ENCODE results near the gene TOP2A. TPM values are rescaled to one million over a fixed set of nuclear protein-coding genes. Genes with fewer than 3 reads are reported as not detected.
"Not testable (repeated sequence)": the region's sequence is repeated elsewhere in the genome, so short reads cannot be mapped to it uniquely, and the experiment has no call there.

TOP2A gene
- total RNA-seq, 1 experiment from 2014 or later: 315 TPM

DNA sequence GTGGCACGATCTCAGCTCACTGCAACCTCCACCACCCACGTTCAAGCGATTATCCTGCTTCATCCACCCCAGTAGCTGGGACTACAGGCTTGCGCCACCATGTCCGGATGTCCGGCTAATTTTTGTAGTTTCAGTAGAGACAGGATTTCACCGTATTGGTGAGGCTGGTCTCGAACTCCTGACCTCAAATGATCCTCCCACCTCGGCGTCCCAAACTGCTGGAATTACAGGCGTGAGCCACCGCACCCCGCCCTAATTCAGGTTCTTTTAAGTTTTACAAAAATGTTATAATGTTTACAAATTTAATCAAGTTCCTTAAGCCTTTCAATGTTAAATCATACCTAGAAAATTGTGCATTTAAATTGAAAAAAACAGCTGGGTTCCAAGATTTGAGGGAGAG, 39.9 kb downstream of the TOP2A start:
- DNase-seq (ENCODE audit: extremely low read depth, low read depth): no peak

DNA sequence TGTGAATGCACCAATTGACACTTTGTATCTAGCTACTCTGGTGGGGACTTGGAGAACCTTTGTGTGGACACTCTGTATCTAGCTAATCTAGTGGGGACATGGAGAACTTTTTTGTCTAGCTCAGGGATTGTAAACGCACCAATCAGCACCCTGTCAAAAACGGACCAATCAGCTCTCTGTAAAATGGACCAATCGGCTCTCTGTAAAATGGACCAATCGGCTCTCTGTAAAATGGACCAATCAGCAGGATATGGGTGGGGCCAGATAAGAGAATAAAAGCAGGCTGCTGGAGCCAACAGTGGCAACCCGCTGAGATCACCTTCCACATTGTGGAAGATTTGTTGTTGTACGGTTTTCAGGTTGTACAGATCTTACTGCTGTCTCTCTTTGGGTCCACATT, 41.2 kb downstream of the TOP2A start:
- DNase-seq (ENCODE audit: extremely low read depth, low read depth): not testable (repeated sequence)

DNA sequence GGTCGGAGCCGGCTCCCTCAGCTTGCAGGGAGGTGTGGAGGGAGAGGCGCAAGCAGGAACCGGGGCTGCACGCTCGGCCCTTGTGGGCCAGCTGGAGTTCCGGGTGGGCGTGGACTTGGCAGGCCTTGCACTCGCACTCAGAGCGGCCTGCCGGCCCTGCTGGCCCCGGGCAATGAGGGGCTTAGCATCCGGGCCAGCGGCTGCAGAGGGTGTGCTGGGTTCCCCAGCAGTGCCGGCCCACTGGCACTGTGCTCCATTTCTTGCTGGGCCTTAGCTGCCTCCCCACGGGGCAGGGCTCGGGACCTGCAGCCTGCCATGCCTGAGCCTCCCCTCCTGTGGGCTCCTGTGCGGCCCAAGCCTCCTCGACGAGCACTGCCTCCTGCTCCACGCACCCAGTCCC, 41.9 kb downstream of the TOP2A start:
- DNase-seq (ENCODE audit: extremely low read depth, low read depth): not testable (repeated sequence)

DNA sequence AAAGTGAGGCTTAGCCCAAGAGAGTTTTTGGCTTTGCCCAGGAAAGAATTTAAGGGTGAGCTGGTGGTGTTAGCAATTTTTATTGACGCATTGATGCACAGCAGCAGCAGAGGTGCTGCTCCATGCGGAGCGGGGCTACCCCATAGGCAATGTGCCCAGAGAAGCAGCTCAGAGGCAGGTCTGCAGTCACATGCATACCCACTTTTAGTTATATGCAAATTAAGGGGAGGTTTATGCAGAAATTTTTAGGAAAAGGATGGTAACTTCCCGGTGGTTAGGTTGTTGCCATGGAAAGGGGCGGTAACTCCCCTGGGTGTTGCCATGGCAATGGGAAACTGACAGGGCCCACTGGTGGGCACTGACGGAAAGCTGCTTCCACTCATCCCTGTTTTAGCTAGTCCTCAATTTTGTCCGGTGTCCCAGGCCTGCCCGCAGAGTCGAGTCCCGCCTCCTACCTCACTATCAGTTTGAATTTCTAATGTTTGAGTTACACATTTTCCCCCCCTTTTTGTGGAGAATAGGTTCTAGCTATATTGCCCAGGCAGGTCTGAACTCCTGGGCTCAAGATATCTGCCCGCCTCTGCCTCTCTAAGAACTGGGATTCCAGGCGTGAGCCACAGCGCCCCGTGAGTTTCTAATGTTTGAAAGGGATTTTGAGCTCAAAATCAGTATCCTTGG, 42.7 kb downstream of the TOP2A start:
- no peak for DNase-seq (ENCODE audit: extremely low read depth, low read depth)

DNA sequence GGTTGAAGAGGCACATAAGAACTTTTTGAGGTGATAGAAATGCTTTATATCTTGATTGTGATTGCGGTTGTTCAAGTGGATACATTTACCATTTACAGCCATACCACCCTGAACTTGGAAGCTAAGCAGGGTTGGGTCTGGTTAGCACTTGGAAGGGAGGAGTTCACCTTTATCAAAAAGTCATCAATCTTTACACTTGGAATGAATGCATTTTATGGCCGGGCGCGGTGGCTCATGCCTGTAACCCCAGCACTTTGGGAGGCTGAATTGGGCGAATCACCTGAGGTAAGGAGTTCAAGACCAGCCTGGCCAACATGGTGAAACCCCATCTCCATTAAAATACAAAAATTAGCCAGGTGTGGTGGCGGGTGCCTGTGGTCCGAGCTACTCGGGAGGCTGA, 43.7 kb downstream of the TOP2A start:
- no peak for DNase-seq (ENCODE audit: extremely low read depth, low read depth)

DNA sequence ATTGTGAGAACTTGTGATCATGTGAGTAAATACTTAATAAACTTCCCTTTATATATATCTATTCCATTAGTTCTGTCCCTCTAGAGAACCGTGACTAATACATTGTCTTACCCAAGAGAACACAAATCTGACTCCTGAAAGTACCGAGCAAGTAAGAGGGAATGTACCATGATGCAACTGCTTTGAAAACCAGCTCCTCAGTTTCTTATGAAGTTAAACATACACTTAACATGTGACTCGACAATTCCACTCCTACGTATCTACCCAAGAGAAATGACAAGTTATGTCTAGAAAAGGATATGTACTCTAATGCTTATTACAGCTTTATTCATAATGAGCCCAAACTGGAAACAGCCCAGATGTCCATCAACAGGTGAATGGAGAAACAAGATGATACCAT, 44.4 kb downstream of the TOP2A start:
- no peak for DNase-seq (ENCODE audit: extremely low read depth, low read depth)

DNA sequence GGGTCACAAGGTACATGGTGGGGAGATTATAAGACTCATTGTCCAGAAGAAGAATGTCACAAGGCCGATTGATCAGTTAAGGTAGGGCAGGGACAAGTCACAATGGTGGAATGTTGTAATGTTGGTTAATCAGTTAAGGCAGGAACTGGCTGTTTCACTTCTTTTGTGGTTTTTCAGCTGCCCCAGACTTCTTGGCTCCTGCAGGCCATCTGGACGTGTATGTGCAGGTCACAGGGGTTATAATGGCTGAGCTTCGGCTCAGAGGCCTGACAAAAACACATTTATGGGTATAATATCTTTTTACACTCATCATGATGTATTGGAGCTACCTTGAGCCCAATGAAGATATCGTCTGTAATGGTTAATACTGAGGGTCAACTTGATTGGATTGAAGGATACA, 45.1 kb downstream of the TOP2A start:
- DNase-seq (ENCODE audit: extremely low read depth, low read depth): not testable (repeated sequence)

DNA sequence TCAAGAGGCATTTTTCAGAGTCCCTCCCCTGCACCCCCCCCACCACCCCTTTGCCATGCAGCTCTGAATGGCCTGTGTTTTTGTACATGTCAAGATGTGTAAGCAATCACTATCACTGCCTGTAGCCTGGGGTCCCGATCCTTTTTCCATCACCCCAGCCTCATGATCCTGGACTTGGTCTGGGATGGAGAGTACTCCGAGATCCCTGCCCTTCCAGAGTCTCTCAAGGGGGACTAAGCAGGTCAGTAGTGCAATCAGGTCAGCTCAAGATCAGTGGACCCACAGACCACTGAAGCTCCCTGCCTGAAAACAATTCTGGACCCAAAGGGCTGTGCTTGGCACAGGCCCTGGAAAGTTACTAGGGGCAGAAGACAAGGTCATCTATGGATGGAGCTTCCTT, 45.7 kb downstream of the TOP2A start:
- no peak for DNase-seq (ENCODE audit: extremely low read depth, low read depth)

DNA sequence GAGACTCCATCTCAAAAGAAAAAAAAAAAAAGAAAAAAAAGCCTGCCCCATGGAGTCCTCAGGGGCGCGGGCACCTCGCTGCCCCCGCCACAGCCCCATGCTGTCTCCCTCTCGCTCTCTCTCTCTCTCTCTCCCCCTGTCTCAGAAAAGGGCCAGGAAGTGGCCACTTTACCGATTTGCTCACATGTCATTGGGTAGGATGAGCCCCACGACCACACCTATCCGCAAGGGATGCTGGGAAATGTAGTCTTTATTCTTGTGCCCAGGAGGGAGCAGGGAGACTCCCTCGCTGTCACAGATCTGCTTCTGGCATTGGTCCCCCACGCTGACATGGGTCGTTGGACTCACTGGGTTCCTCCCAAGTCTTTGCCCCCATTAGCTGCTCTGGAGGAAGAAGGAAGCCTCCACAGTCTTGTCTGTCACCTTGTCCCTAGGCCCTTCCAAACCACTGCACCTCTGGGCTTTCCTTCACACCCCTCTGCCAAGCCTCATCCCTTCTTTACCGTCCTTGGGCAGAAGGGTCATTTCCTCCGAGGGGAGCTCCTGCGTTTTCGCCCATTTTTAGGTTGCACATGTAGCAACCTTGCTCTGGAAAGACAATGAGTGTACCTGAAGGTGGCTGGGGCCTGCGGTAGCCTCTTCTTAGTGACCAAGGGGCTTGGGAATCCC, 46.3 kb downstream of the TOP2A start:
- peak; percentile 48 for DNase-seq (ENCODE audit: extremely low read depth, low read depth)

DNA sequence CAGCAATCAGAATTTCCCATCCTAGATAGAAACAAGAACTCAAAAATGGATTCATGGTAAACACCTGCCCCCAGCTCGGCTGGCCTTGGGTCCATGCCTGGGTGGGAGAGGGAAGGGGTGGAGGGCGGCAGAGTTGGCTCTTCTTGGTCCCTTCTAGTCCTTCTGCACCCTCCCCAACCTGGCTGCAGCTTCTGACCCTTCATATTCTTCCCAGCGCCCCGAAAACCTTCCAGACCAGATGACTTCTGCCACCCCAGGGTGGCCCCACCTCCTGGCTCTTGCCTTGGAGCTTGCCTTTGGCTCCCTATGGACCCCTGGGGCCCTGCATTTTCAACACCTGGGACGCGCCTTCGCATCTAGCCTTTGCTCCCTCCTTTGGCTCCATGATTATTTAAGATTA, 47.8 kb downstream of the TOP2A start:
- DNase-seq (ENCODE audit: extremely low read depth, low read depth): no peak

DNA sequence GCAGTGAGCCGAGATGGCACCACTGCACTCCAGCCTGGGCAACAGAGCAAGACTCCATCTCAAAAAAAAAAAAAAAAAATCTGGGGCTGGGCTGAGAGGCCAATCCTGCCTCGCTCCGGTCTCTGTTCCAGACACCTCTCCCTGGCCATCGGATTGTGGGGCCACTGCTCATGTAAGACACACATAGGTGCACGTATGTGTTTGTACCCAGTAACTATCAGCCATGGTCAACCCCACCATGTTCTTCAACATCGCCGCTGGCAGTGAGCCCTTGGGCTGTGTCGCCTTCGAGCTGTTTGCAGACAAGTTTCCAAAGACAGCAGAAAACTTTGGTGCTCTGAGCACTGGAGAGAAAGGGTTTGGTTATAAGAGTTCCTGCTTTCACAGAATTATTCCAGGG, 50.0 kb downstream of the TOP2A start:
- DNase-seq (ENCODE audit: extremely low read depth, low read depth): not testable (repeated sequence)

DNA sequence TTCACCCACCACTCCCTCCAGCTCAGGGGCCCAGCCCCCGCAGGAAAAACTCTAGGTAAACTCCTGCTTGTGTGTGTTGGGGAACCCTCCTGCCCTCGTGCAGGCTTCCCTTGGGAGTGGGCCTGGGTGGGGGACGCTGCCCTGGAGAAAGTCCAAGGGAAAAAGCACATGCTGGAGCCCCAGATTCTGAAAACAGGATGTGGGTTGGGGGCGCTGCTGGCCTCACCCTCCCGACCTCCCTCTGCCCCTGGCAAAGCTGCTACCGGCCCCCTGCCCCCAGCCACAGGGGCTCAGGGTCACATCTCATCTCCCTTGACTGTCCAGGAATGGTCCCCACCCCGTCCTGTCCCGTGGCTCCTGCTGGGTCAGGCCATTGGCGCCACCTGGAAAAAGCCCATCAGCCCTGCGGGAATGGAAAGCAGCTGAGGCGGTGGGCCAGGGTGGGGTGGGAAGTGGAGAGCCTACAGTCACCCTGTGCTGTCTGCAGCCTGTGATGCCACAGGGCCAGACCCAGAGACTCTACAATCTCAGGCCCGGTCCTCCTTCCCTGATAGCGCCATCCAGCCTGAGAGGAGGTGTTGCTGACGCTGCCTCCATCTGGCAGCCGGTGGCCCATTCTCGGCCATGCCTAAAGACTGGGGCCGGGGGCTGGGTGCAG, 50.7 kb downstream of the TOP2A start:
- DNase-seq (ENCODE audit: extremely low read depth, low read depth): no peak

DNA sequence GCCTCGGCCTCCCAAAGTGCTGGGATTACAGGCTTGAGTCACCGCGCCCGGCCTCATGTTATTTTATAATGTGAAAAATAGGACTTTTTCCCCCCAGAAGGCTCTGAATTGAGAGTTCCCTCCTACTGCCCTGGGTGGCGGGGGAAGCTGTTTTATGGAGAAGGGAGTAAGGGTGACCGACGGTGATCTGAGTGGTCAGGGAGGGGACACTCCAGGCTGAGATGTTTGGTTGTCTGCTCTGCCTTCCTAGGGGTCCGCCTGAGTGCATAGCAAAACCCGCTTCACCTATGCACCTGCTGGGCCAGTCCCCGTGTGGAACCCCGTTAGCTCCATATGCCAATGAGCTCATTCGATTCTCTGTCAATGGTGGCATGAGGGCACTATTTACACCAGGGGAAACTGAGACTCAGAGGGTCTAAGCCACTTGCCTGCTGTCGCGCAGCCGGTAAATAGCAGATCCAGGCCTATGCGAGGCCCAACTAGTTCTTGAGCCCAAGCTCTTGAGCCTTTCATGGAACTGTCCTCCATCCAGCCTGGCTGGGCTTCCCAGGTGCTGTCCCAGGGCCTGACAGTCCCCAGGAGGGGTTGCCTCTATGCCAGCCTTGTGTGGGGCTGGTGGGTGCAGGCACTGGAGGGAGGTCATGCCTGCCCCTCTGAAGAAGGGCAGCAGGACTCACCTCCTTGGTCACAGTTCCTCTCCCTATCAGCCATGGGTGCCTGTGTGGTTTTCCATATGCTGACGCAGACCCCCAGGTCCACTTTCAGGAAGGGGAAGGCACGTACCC, 51.4 kb downstream of the TOP2A start:
- no peak for DNase-seq (ENCODE audit: extremely low read depth, low read depth)

DNA sequence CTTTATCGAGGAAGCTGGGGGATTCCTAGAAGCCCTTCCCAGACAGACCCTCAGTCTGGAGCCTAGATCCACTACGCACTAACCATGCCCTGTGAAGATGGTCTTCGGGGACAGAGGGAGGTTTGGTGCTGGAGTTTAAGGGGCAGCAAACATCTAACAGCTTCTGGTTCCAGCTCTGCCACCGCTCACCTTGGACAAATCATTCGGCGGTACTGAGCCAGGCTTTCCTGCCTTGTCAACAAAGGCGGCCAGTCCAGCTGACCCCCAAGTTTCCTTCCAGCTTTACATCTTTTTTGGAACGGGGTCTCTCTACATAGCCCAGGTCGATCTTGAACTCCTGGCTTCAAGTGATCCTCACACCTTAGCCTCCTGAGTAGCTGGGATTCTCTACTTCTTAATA, 52.8 kb downstream of the TOP2A start:
- DNase-seq (ENCODE audit: extremely low read depth, low read depth): no peak

DNA sequence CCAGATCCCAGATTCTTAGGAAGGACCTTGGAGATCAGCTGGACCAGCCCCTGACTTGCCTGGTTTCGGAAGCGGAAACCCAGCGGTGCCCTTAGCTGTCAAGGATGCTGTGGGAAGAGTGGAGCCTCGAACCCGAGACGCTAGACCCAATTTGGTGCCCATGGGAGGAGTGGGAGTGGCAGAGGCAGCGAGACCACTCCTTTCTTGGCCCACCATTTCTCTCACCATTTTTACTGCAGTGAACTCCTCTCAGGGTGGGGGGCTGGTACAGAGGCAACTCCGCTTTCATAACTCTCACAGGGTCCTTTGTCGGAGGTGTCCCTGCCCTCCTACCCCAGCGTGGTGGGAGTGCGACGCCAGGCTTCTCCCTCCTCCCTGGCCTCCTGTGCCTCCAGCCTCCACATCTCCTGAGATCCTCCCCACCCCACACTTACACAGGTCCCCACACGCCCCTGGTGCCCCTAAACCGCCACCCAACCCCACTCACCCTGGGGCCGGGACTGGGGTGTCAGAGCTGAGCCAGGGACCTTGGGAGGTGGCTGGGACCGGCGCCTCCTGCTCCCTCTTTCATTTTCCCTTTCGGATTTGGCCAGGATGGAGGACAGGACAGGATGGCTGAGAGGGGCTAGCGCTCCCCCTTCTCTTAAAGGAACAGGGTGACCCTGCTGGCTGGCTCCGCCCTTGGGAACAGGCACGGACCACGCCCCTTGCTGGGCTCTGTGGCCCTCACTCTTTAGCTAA, 53.4 kb downstream of the TOP2A start, which contains the start of gene GJD3:
Gene GJD3, minus strand, starts transcription at position 617 of the 741 bp plus-strand sequence. CDS start 922 bp downstream, outside the sequence.
- DNase-seq (ENCODE audit: extremely low read depth, low read depth): no peak

DNA sequence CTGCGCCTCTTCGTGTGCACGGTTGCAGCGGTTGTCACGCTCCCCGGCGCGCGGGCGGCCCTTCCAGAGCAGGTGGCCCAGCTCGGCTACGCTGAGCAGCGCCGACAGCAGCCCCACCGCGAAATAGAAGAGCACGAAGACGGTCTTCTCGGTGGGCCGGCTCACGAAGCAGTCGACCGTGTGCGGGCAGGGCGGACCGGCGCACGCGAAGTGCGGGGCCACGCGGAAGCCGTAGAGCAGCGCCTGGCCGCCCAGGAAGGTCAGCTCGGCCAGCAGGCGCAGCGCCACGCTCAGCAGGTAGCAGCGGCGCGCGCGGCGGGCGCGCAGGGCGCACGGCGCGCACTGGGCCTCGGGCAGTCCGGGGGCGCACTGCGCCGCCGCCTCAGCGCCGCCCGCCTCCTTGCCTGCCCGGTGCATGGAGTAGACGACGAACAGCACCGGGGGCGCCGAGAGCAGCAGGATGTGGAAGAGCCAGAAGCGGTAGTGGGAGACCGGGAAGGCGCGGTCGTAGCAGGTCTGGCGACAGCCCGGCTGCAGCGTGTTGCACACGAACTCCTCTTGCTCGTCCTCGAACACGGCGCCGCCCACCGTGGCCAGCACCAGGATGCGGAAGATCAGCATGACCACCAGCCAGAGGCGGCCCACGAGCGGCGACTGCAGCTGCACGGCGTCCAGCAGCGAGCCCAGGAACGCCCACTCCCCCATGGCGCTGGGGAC, 54.4 kb downstream of the TOP2A start:
- DNase-seq (ENCODE audit: extremely low read depth, low read depth): no peak

DNA sequence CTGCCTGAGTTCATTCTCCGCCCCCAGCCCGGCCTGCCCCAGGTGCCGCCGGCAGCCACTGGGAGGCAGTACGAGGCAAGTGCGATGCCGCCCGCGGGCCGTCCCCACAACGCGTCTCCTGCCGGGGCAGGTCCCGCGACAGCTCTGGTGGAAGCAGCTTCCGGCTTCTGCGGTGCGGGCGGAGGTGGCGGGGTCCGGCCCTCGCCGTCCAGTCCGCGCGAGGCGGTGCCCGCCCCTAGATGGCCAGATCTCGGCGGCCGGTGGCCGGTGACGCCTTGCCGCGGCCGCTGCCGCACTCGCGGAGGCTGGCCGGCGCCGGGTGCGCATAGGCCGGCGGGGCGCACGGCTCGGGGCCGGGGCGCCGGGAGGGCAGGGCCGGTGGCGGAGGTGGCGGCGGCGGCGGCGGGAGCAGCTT, 55.0 kb downstream of the TOP2A start:
- DNase-seq (ENCODE audit: extremely low read depth, low read depth): peak; percentile 71

DNA sequence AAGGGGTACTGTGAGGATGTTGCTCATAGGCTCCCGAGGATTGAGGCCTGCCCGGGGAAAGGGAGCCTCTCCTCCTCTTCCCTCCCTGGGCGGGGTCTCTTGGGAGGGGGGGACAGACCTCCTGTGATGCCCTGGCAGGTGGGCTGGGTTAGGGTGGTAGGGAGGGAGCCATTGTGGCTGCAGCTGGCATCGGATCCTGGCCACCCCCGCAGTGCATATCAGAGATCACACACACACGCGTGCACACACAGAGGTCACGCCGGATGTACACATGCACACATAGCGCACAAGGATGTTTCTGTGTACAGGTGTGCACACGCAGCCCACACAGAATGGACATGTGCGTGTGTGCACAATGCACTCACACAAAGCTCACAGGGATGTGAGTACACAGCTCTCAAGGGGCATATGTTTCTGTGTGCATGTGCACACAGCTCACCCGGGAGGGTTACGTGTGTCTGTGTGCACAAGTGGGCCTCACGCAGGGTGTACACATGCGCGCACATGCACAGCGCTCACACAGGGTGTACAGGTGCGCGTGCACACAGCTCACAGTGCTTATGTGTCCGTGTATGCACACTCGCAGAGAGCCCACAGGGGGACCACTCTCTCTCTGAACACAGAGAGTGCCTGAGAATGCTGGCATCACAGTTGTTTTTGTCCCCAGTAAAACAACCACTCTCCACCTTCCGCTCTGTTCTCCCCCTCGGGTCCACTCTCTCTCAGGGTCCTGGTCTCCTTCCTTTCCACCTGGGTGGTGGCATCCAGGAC, 55.6 kb downstream of the TOP2A start:
- no peak for DNase-seq (ENCODE audit: extremely low read depth, low read depth)
